Myometrial cell (primary cell): ENCODE results near the gene SLC22A23. TPM values are rescaled to one million over a fixed set of nuclear protein-coding genes. Genes with fewer than 3 reads are reported as not detected.

Experiments
- total RNA-seq: library from RNA; depleted of rRNA; stranded (reverse); fragments of >200 nt; gene quantifications from 2 replicates; pipeline ENCODE4 v1.2.3, GENCODE V29; 2015

SLC22A23 gene
- total RNA-seq, result not detected in 2 replicates

DNA sequence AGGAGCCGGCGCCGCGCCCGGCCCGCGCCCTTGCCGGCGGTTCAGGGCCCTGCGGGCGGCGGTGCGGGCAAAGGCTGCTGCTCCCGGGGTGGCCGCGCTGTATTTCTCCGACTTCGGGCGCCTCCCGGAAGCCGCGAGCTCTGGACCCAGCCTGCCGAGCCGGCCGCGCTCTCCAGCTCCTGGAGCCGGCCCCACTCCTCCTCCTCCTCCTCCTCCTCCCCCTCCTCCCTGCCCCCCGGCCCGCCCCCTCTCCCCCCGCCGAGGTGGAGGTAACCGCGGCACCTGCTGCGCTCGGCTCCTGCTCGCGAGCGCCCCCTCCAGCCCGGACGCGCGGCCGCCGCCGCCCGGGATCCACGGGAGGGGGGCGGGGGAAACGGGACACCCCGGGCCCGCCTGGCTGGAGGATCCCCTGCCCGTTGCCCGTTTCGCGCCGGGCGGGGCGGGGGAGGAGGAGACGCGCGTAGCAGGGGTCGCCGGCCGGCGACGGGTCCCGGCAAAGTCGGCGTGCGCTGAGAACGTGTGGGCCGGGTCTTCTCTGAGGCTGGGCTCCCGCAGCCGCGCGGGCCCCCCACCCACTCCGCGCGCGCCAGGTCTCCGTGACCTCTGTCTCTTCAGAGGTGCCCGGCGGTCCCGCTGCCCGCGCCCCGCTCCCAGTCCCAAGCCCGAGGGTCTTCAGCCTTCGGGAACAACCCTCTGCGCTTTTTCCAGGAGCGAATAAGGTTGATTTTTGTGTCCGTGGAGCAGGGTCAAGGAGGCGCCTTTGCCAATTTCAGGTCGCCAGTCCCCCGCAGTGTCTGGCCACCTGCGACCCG is at the start of gene SLC22A23:
Gene SLC22A23, minus strand, starts transcription at position 153 of the 812 bp plus-strand sequence. CDS start 491 bp downstream, outside the sequence.

GRCh38 chr6:3258720-3259490 is 197.9 kb downstream of the SLC22A23 start, which contains the start of gene PSMG4:
PSMG4 (plus strand) TSS chr6:3258947; CDS start chr6:3259023, 76 bp downstream.

GRCh38 chr6:3227363-3228045 is 229.3 kb downstream of the SLC22A23 start, which contains the start of gene TUBB2B:
TUBB2B (minus strand) TSS chr6:3227653; CDS start chr6:3227543, 110 bp downstream.

Other genes starting within 250 kb of the SLC22A23 start
- 8.0 and 11.0 TPM in 2 replicates for gene TUBB2B, start 229.4 kb downstream of the SLC22A23 start, total RNA-seq
- gene PSMG4, start 198.1 kb downstream of the SLC22A23 start, total RNA-seq, result 12.9 and 28.8 TPM in 2 replicates